Transverse colon (tissue), 4 donors: Measurements from ENCODE around the gene PEX14. TPM values are rescaled to one million over a fixed set of nuclear protein-coding genes. Genes with fewer than 3 reads are reported as not detected.

Experiments
- DNase-seq: peaks from one replicate; pipeline ENCODE4 v3.0.0-alpha.2; 2019
- H3K27ac ChIP-seq, 4 donors: fragments of 200-600 bp; sonication (generic); 2 replicates each; pipeline ENCODE4 v1.5.1; 2016 to 2018; ENCODE audit warnings: inconsistent platforms in 4 of 4
- H3K27me3 ChIP-seq: fragments of 200-600 bp; sonication (generic); 2 replicates; pipeline ENCODE4 v1.5.1; 2017; ENCODE audit warnings: inconsistent platforms
- H3K36me3 ChIP-seq, 4 donors: fragments of 200-600 bp; sonication (generic); 2 replicates each; pipeline ENCODE4 v1.5.1; 2017 to 2019; ENCODE audit warnings: inconsistent platforms in 4 of 4
- H3K4me1 ChIP-seq, 4 donors: fragments of 200-600 bp; sonication (generic); 2 replicates each; pipeline ENCODE4 v1.5.1; 2017 to 2020; ENCODE audit warnings: inconsistent platforms in 4 of 4
- H3K4me3 ChIP-seq, 4 donors: fragments of 200-600 bp; sonication (generic); 1 replicate in 1 of 4; 2 replicates in 3 of 4; pipeline versions ENCODE4 v1.5.1 to v1.6.1; 2017 to 2019; ENCODE audit warnings: inconsistent platforms in 4 of 4
- H3K9me3 ChIP-seq, 2 donors: fragments of 200-600 bp; sonication (generic); 2 replicates each; pipeline ENCODE4 v1.5.1; 2017 to 2019; ENCODE audit warnings: inconsistent platforms in 2 of 2
- EP300 ChIP-seq: sonication (generic); formaldehyde crosslinking; IDR thresholded peaks from one replicate; pipeline ENCODE4 v1.6.1; 2017; ENCODE audit warnings: antibody characterized with exemption, low read depth
- POLR2A ChIP-seq: fragments of 450-650 bp; IDR thresholded peaks from one replicate; pipeline ENCODE4 v1.6.1; 2016; ENCODE audit warnings: antibody characterized with exemption, mild to moderate bottlenecking, moderate library complexity
- POLR2AphosphoS5 ChIP-seq, 3 donors: sonication (generic); formaldehyde crosslinking; IDR thresholded peaks; one replicate each; pipeline ENCODE4 v1.6.1; 2016; ENCODE audit warnings: antibody characterized with exemption in 3 of 3
- WGBS, 2 donors: methylation state at CpG; one replicate each; pipeline ENCODE4 v1.1.5; 2018; ENCODE audit warnings: low coverage in 1 of 2; 5-methylcytosine and 5-hydroxymethylcytosine counted together
- in situ Hi-C, 4 donors: fragments of 200-750 bp; cut with MboI; loops; one replicate each; pipeline versions ENCODE4 v1.15.0 to v1.15.1; 2017; ENCODE audit warnings: low sequenced_read_pairs in 3 of 4, low pct_ligation_motif_present in 1 of 4, low pct_unique_long_range_greater_than_20kb in 1 of 4
- intact Hi-C: fragments of 100-400 bp; cut with DNase I; formaldehyde crosslinking; loops from one replicate; pipeline ENCODE4 v1.15.1; 2023; ENCODE audit warnings: low total_unique reads
- total RNA-seq, 4 donors: library from RNA; depleted of rRNA; stranded (reverse); fragments of >200 nt; gene quantifications; one replicate each; pipeline ENCODE4 v1.1.0, GENCODE V29; 2016
- TF ChIP-seq, protein P1 (sequence below), 5 experiments: fragments of 200-600 bp in 3 of 5; fragments of 450-650 bp in 2 of 5; sonication (generic) in 3 of 5; IDR thresholded peaks; 1 replicate in 2 of 5; 2 replicates in 3 of 5; pipeline ENCODE4 v1.5.1; 2016 to 2017; ENCODE audit warnings: antibody characterized with exemption in 5 of 5, inconsistent platforms in 3 of 5, mild to moderate bottlenecking in 2 of 5, moderate library complexity in 1 of 5

The PEX14 gene
- total RNA-seq, 4 donors from 2014 or later: 2.4 to 16.5 (median 12.6) TPM

DNA sequence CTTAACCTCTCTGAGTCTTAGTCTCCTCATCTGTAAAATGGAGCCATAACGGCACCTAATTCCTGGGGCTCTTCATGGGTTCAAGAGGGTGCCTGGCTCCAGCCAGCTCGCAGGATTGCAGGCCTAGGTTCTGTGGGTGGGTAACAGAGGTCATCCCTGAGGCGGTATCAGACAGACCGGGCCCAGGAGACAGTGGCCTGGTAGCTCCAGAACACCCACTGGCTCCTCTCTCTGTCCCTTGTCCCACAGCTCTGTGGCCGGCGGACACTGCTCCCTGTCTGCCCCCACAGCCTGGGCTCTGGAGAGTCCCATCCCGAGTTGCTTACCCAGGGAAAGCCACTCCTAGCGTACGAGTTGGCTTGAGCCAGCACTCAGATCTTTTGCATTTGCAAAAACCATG lies 150.3 kb downstream of the PEX14 start:
- H3K27ac ChIP-seq: no peak overlapping the region
- H3K4me3 ChIP-seq: no peak overlapping the region
- peaks cover 0 to 6% (median 0%) of the 10 kb centered on the region in 4 donors for H3K36me3 ChIP-seq
- H3K4me1 ChIP-seq: no peaks in the 10 kb centered on the region
- TF ChIP-seq, protein P1, sequence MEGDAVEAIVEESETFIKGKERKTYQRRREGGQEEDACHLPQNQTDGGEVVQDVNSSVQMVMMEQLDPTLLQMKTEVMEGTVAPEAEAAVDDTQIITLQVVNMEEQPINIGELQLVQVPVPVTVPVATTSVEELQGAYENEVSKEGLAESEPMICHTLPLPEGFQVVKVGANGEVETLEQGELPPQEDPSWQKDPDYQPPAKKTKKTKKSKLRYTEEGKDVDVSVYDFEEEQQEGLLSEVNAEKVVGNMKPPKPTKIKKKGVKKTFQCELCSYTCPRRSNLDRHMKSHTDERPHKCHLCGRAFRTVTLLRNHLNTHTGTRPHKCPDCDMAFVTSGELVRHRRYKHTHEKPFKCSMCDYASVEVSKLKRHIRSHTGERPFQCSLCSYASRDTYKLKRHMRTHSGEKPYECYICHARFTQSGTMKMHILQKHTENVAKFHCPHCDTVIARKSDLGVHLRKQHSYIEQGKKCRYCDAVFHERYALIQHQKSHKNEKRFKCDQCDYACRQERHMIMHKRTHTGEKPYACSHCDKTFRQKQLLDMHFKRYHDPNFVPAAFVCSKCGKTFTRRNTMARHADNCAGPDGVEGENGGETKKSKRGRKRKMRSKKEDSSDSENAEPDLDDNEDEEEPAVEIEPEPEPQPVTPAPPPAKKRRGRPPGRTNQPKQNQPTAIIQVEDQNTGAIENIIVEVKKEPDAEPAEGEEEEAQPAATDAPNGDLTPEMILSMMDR (IDR thresholded peaks at IDR 0.05): no peak
- TF ChIP-seq POLR2A: no peak
- TF ChIP-seq POLR2AphosphoS5 (IDR thresholded peaks at IDR 0.05): no peak
- TF ChIP-seq EP300: no peak
- 92% methylated on average over 9 of the region's 9 CpGs; no CpG with 5 or more reads in 1 of the 2 donors for WGBS, 2 donors
- no peak for DNase-seq
- H3K27me3 ChIP-seq: no peaks in the 10 kb centered on the region
- in situ Hi-C loops: no loop called here
- no peaks in the 10 kb centered on the region for H3K9me3 ChIP-seq
- intact Hi-C loops: no loop called here

- TF ChIP-seq POLR2AphosphoS5 (IDR thresholded peaks at IDR 0.05) (no peak), EP300 (no peak), POLR2A (no peak)
- TF ChIP-seq, protein P1 (IDR thresholded peaks at IDR 0.05): no peak
- H3K4me1 ChIP-seq: no peaks in the 10 kb centered on the region
- H3K27ac ChIP-seq: no peak overlapping the region
- no peaks in the 10 kb centered on the region for H3K9me3 ChIP-seq
- peaks cover 0 to 6% (median 0%) of the 10 kb centered on the region in 4 donors for H3K36me3 ChIP-seq
- in situ Hi-C loops: no loop called here
- intact Hi-C loops: no loop called here
- H3K4me3 ChIP-seq: no peak overlapping the region
- H3K27me3 ChIP-seq: no peaks in the 10 kb centered on the region
- DNase-seq: no peak
- 88 to 90% methylated on average over 6 to 9 of the region's 10 CpGs for WGBS, 2 donors
These were observed 150.8 kb downstream of the PEX14 start for GRCh38 chr1:10625554-10625953.

DNA sequence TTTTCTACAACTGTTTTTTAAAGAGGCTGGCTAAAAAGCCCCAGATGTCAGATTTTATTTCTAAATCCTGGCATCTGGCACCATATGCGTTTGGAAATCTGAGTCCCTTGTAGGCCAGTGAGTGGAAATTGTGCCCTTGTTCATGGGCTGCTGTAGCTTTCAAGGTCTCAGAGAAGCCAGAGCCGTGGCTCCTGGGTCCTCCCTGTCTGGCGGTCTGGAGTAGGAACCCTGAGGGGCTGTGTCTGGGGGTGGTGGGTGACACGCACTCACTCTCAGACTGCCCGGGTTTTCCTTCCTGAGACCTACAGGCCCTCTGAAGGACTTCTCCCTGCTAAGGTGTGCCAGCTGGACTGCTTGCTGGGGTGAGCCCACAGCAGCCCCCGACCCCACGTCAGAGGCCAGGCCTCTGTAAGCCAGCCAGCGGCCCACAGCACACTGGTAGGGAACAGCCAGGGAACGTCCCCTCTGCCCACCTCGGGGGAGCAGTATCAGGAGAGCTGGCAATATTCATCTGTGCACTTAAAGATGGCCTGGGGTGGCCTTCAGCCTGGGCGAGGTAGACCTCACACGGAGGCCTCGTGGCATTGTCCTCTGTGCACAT lies 151.5 kb downstream of the PEX14 start:
- H3K9me3 ChIP-seq: no peaks in the 10 kb centered on the region
- peaks cover 0 to 6% (median 0%) of the 10 kb centered on the region in 4 donors for H3K36me3 ChIP-seq
- H3K4me1 ChIP-seq: peaks cover 0 to 6% (median 0%) of the 10 kb centered on the region in 4 donors
- 95% methylated on average over 13 of the region's 13 CpGs; no CpG with 5 or more reads in 1 of the 2 donors for WGBS, 2 donors
- no peak for DNase-seq
- intact Hi-C loops: no loop called here
- in situ Hi-C loops: no loop called here
- TF ChIP-seq, protein P1 (IDR thresholded peaks at IDR 0.05): no peak
- TF ChIP-seq POLR2AphosphoS5 (IDR thresholded peaks at IDR 0.05): no peak
- no peak for TF ChIP-seq EP300
- TF ChIP-seq POLR2A: no peak
- H3K27ac ChIP-seq: no peak overlapping the region
- no peaks in the 10 kb centered on the region for H3K27me3 ChIP-seq
- H3K4me3 ChIP-seq: no peak overlapping the region

DNA sequence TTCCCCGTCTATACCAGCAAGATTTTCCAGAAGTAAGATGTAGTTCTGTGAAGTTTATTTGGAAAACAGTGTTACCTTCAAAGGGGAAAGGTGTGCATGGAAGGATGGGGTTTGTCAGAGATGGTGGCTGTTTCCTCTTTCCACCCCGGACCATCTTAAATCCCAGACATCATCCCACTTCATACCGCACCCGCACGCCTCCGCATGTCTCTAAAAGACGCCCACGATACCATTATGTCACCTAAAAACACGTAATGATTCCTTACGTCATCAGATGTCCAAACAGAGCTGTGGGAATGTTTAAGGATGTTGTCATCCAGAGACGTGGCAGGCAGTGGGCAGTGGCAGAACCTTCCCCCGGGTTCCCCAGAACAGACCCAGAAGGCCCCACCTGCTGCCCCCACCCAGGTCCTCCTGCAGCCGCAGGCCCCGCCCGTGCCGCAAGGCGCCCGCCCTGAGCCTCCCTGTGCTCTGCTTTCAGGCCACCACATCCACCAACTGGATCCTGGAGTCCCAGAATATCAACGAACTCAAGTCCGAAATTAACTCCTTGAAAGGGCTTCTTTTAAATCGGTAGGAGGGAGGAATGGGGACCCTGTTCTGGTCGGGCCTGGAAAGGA lies 152.2 kb downstream of the PEX14 start:
- intact Hi-C loops (no loop called here), in situ Hi-C loops (no loop called here)
- no peaks in the 10 kb centered on the region for H3K9me3 ChIP-seq
- no peak overlapping the region for H3K27ac ChIP-seq
- no peaks in the 10 kb centered on the region for H3K27me3 ChIP-seq
- no peak overlapping the region for H3K4me3 ChIP-seq
- H3K4me1 ChIP-seq: peaks cover 0 to 9% (median 0%) of the 10 kb centered on the region in 4 donors
- H3K36me3 ChIP-seq: peaks cover 0 to 6% (median 0%) of the 10 kb centered on the region in 4 donors
- no peak for TF ChIP-seq EP300
- no peak for TF ChIP-seq POLR2A
- TF ChIP-seq, protein P1 (IDR thresholded peaks at IDR 0.05): no peak
- no peak for TF ChIP-seq POLR2AphosphoS5 (IDR thresholded peaks at IDR 0.05)
- DNase-seq: no peak
- 95% methylated on average over 22 of the region's 22 CpGs; no CpG with 5 or more reads in 1 of the 2 donors for WGBS, 2 donors
